ENCODE data around the gene ALKBH3. TPM values are rescaled to one million over a fixed set of nuclear protein-coding genes. Genes with fewer than 3 reads are reported as not detected.

Gene ALKBH3
- total RNA-seq, 1 donor from 2014 or later, result 14.6 TPM

DNA sequence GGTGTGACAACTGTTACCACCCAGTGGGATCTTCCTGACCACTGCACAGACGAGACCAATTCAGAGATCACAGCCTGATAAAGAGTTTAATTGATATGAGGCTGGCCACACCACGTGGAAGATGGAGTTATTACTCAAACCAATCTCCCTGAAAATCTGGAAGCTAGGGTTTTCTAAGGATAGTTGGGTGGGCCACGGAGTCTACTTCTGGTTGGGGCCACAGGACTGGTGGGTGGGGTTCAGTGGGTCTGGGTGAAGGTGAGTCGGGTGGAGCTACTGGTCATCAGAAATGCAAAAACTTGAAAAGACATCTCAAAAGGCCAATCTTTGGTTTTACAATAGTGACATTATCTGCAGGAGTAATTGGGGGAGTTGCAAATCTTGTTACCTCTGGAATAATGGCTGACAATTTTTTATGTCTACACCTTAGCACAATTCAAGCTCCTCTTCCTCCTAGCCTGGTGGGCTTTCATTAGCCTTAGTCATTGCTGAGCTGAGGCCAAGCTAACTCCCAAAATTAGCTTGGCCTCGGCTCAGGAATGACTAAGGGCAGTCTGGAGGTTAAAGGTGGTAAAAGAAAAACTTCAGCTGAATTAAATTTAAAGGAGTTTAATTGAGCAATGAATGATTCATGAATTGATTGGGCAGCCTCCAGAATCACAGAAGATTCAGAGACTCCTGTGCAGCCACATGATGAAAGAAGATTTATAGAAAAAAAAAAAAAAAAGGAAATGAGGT lies 74.9 kb downstream of the ALKBH3 start:
- DNase-seq (ENCODE audit: low spot score) (no peak), ATAC-seq (no peak)

DNA sequence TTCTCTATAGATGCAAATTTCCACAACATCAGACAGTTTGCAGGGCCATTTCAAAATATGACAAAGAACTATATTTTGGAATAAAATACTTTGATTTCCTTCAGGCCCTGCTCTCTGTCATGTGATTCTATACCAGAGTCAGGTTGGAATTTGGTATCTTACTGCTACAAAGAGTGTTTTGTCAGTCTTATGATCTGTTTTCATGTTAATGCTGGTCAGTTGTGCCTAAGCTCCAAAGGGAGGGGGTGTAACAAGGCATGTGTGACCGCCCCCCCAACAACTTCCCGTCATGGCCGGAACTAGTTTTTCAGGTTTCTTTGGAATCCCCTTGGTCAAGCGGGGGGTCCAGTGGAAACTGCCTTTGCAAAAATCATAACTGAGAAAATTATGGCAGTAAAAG lies 76.9 kb downstream of the ALKBH3 start:
- ATAC-seq (no peak), DNase-seq (ENCODE audit: low spot score) (no peak)

DNA sequence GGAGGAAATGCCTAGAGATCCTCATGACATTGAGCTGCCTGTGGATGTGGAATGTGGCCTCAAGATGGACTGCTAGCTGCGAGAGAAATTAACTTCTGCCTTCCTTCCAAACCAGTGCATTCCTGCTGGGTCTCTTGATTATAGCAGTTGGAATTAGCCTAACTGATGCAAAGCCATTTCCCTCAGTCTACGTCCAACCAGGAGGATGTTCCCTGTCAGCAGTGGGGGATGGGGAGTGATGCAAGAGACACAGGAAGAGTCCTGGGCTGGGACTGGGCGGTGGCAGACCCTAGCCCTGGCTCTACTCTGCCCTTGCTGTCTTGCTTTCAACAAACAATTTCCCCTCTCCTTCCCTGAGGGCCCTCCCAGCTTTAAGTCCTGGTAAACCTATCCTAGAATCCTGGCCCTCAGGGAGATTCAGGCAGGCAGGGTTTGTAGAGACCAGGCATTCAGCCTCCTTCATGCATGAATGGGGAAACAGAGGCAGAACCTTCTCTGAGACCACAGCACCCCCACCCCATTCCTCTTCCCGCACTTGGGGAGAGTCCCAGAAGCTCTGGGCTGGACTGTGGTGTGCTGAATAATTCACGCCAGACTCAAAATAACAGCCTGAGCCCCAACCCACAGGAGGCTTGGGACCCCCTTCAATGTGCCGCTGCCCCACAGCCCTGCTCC lies 78.8 kb downstream of the ALKBH3 start:
- ATAC-seq (no peak), DNase-seq (ENCODE audit: low spot score) (no peak)

DNA sequence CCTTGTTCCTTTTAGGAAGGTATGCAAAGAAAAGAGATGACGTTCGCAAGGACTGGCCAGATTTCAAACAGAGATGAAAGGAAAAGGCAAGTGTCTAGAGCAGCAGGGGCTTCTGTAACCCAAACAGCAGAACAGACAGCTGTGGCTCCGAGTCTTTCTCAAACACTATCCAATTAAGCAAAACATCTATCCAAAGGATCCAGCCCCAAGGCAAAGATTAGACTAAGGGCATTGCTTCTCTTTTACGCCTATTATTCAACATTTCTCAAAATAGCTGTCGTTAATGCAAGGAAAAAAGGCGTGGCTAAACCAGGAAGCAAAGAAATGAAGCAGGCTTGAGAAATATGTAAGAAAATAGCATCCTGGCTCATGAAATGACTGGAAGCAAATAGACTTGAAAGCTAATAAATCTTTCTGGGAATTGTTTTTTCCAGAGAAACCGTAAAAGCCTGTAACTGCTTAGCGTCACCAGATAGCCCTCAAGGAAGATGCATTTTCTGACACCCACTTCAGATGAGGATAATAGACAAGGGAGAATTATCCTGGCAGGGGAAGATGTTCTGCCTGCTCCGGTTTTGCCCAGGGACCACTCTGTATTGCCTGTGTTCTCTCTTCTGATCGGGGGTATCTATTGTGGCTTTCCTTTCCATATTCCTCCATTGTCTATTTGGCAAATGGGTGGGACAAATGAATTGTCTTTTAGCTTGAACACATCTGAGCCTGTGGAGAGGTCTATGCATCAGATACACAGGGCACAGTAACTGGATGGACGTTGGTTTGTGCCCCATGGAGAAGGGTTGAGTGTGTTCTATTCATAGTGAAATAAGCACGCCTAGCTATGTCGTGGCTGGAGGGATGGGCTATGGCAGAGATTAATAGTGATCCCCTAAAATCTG lies 82.0 kb downstream of the ALKBH3 start:
- no peak for ATAC-seq
- DNase-seq (ENCODE audit: low spot score), result no peak

DNA sequence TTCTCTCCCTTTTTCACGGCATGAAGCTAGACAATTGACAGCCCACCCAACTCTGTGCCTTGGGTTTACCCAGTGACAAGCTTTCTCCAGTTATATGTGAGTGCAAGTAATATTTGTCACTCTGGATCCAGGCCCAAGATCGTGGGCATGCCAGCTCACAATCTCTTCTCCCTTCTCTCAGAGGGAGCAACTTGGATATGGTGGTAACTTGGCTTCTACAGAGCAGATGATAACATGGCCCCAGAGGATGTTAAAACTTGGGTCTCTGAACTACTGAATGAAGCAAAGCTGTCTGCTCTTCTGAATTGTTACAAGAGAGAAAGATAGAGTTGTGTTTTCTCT lies 82.6 kb downstream of the ALKBH3 start:
- DNase-seq (ENCODE audit: low spot score) (no peak), ATAC-seq (no peak)

DNA sequence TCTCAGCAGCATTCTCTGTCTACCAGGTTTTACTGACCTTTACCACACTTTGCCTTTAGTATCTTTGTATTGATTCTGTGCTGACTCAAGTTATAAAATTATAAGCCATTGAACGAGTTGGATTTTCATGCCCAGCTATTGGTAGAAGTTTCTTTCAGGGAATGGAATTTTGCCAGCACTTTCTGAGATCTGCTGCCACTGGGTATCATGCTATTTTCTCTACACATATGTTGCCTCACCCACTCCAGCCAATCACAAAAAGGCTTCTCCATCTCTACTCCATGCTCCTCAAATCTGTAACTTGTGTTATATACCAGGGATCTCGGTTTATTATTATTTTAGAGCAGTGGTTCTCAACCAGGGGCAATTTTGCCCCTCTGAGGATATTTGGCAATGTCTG lies 87.0 kb downstream of the ALKBH3 start:
- no peak for DNase-seq (ENCODE audit: low spot score)
- ATAC-seq, result no peak

DNA sequence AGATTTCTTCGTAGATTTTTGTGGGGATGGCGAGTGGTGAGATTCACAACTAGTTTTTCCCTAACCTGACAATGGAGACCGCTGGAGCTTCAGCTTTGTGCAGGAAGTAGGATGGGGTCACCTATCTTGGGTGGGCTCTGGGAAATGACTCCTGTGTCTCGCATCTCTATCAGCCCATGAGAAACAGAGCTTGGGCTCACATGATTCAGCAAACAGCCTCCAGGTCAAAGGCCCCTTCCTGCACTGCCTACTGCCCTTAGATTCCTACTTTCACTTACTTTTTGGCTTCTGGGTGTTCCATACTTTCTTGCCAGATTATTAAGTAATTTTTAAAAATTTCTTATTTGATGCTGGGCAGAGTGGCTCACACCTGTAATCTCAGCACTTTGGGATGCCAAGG lies 88.1 kb downstream of the ALKBH3 start:
- peak; percentile 40 for ATAC-seq
- no peak for DNase-seq (ENCODE audit: low spot score)

DNA sequence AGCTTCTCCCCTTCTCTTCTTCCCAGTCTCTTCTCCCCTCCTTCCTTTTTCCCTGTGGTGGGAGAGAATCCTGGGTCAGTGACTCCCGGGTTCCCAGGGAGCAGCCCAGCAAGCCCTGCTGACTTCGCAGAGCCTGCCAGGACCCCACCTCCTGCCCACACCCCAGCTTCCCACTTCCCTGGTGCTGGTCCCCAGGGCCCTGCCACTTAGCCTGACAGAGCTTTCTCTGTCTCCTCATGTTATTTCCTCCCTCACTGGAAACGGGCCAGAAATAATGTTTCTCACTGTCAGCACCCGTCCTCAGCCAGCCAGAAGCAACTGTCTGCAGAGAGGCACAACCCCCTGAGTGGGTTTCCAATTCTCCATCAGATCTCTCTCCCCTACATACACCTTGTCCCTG lies 88.9 kb downstream of the ALKBH3 start:
- DNase-seq (ENCODE audit: low spot score), result no peak
- ATAC-seq, result peak; percentile 59

Other genes with a start within 250 kb of the ALKBH3 start
- 102 TPM for gene HSD17B12, start 200.1 kb upstream of the ALKBH3 start, total RNA-seq
- 10.3 TPM for gene C11orf96, start 61.8 kb downstream of the ALKBH3 start, total RNA-seq
- gene ACCSL, start 167.2 kb downstream of the ALKBH3 start, total RNA-seq, result not detected
- gene ACCS, start 185.4 kb downstream of the ALKBH3 start, total RNA-seq, result 21.7 TPM
- 22.9 TPM for gene EXT2, start 214.8 kb downstream of the ALKBH3 start, total RNA-seq